Upper lobe of right lung (tissue), 1 donor: Measurements from ENCODE around the gene FRY. TPM values are rescaled to one million over a fixed set of nuclear protein-coding genes. Genes with fewer than 3 reads are reported as not detected.
A peak's percentile ranks its signal among the peaks of the same experiment; 100 is the strongest.
"Not testable (repeated sequence)": the region's sequence is repeated elsewhere in the genome, so short reads cannot be mapped to it uniquely, and the experiment has no call there.

ENCODE experiments used
- ATAC-seq: fragments of 200-7000 bp; cut with Tn5 transposase; one replicate; pipeline ENCODE4 v1.9.1; 2020; ENCODE audit warnings: mild to moderate bottlenecking, moderate library complexity
- DNase-seq: peaks from one replicate; pipeline ENCODE4 v3.0.0-alpha.2; 2020
- H3K27ac ChIP-seq: fragments of 200-600 bp; one replicate; pipeline ENCODE4 v1.8.0; 2022
- H3K27me3 ChIP-seq: fragments of 200-600 bp; one replicate; pipeline ENCODE4 v1.8.0; 2022; ENCODE audit warnings: mild to moderate bottlenecking
- H3K36me3 ChIP-seq: fragments of 200-600 bp; one replicate; pipeline ENCODE4 v1.8.0; 2022
- H3K4me1 ChIP-seq: fragments of 200-600 bp; one replicate; pipeline ENCODE4 v1.8.0; 2022
- H3K4me3 ChIP-seq: fragments of 200-600 bp; one replicate; pipeline ENCODE4 v1.8.0; 2022; ENCODE audit warnings: mild to moderate bottlenecking
- H3K9me3 ChIP-seq: fragments of 200-600 bp; one replicate; pipeline ENCODE4 v1.8.0; 2022
- CTCF ChIP-seq: fragments of 200-600 bp; IDR thresholded peaks from one replicate; pipeline ENCODE4 v1.8.0; 2022; ENCODE audit warnings: antibody characterized with exemption
- intact Hi-C: fragments of 100-400 bp; cut with DNase I; formaldehyde crosslinking; loops from one replicate; pipeline ENCODE4 v1.11.0; 2022
- total RNA-seq: library from RNA; stranded (reverse); fragmentation: NEBNext Ultra II Directional; extraction: Animal tissue kit (Norgen Biotek cat#: 25700); gene quantifications from one replicate; pipeline ENCODE4 v1.2.1, GENCODE V29; 2021
- donor health status: DM: no; HTN: yes; CAD: no; lungs with severe emphysema.

Gene FRY
- total RNA-seq, 1 donor from 2014 or later, result 76.6 TPM

GRCh38 chr13:32047793-32048192, 16.2 kb downstream of the FRY start:
- no peaks in the 10 kb centered on the region for H3K9me3 ChIP-seq
- no peak for TF ChIP-seq CTCF
- H3K36me3 ChIP-seq, result no peaks in the 10 kb centered on the region
- H3K4me3 ChIP-seq, result no peak overlapping the region
- DNase-seq (no peak), ATAC-seq (peak; percentile 51)
- H3K4me1 ChIP-seq, result peaks cover 13% of the 10 kb centered on the region
- intact Hi-C loops, result no loop called here
- no peak overlapping the region for H3K27ac ChIP-seq
- no peaks in the 10 kb centered on the region for H3K27me3 ChIP-seq

DNA sequence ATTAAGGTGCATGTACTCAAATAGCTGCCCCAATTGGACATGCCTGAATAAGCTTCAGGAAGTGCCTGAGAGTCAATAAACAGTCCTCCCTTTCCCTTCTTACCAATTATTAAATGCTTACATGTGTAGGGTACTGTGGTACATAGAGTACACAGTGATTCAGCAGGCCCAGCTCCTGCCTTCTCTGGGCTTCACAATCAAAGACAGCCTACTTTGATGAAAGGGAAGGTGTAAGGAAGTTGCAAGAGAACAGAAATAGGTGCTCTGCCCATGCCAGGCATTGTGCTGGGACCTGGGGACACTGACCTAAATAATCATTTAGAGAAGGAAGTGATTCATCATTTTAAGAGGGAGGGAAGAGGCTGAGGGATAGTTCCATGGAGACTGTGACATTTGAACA, 17.2 kb downstream of the FRY start:
- H3K27me3 ChIP-seq, result no peaks in the 10 kb centered on the region
- no peak for TF ChIP-seq CTCF
- no peaks in the 10 kb centered on the region for H3K9me3 ChIP-seq
- no peak overlapping the region for H3K4me3 ChIP-seq
- ATAC-seq (peak; percentile 39), DNase-seq (no peak)
- peaks cover 13% of the 10 kb centered on the region for H3K4me1 ChIP-seq
- H3K27ac ChIP-seq, result no peak overlapping the region
- H3K36me3 ChIP-seq, result no peaks in the 10 kb centered on the region
- intact Hi-C loops, result no loop called here

- intact Hi-C loops, result no loop called here
- no peaks in the 10 kb centered on the region for H3K27me3 ChIP-seq
- ATAC-seq, result no peak
- no peaks in the 10 kb centered on the region for H3K9me3 ChIP-seq
- DNase-seq, result no peak
- H3K36me3 ChIP-seq, result no peaks in the 10 kb centered on the region
- TF ChIP-seq CTCF, result no peak
- H3K4me1 ChIP-seq, result peaks cover 8% of the 10 kb centered on the region
- no peak overlapping the region for H3K4me3 ChIP-seq
- no peak overlapping the region for H3K27ac ChIP-seq
These were observed 19.6 kb downstream of the FRY start for GRCh38 chr13:32051156-32051555.

DNA sequence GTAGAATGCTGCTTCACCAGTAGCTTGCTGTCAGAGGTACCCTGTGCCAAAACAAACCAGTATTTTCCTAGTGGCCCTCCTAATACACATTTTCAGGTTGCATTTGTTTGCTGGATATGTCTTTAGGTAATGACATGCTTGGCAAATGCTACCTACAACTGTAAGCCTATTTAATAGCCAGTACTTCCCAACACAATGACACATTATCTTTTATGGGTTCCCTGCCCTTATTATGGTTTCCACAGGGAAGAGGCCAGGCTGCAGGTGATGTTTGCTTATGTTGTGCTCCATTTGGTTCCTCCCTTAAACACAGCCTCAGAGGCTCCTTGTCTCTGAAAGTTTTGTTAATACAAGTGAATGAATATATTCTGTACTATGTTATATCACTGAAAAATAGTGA, 24.7 kb downstream of the FRY start:
- no peaks in the 10 kb centered on the region for H3K27me3 ChIP-seq
- no peak overlapping the region for H3K27ac ChIP-seq
- DNase-seq, result no peak
- H3K9me3 ChIP-seq, result no peaks in the 10 kb centered on the region
- no peaks in the 10 kb centered on the region for H3K36me3 ChIP-seq
- no peaks in the 10 kb centered on the region for H3K4me1 ChIP-seq
- TF ChIP-seq CTCF, result no peak
- intact Hi-C loops, result no loop called here
- no peak overlapping the region for H3K4me3 ChIP-seq
- ATAC-seq, result no peak

GRCh38 chr13:32057325-32057724, 25.8 kb downstream of the FRY start:
- H3K9me3 ChIP-seq, H3K4me3 ChIP-seq, H3K27ac ChIP-seq, H3K27me3 ChIP-seq, H3K36me3 ChIP-seq, H3K4me1 ChIP-seq, intact Hi-C loops, DNase-seq: not testable (repeated sequence)
- ATAC-seq, result peak; percentile 26

GRCh38 chr13:32059511-32059984, 28.0 kb downstream of the FRY start:
- no peak overlapping the region for H3K27ac ChIP-seq
- no peak for ATAC-seq

More at GRCh38 chr13:32059511-32059984, 28.0 kb downstream of the FRY start:
- TF ChIP-seq CTCF, result no peak
- no peak for DNase-seq
- H3K9me3 ChIP-seq, result no peaks in the 10 kb centered on the region
- intact Hi-C loops, result no loop called here
- no peaks in the 10 kb centered on the region for H3K27me3 ChIP-seq
- H3K4me3 ChIP-seq, result no peak overlapping the region
- H3K36me3 ChIP-seq, result no peaks in the 10 kb centered on the region
- no peaks in the 10 kb centered on the region for H3K4me1 ChIP-seq
